K562 (cell line): Measurements from ENCODE around the gene ATP5PO. TPM values are rescaled to one million over a fixed set of nuclear protein-coding genes. Genes with fewer than 3 reads are reported as not detected.

Experiments used
- ATF6 ChIP-seq: sonication (generic); formaldehyde crosslinking; IDR thresholded peaks from 2 replicates; pipeline ENCODE4 v1.4.0; 2020; ENCODE audit warnings: mild to moderate bottlenecking, missing genetic modification reagents
- ATF7 ChIP-seq: fragments of 450-650 bp; IDR thresholded peaks from 2 replicates; pipeline ENCODE4 v1.7.1; 2014; ENCODE audit warnings: mild to moderate bottlenecking, moderate library complexity
- CEBPB ChIP-seq: fragments of 450-650 bp; IDR thresholded peaks from 2 replicates; pipeline ENCODE4 v1.6.1; 2016; ENCODE audit warnings: missing genetic modification characterization, missing compliant biosample characterization
- DEAF1 ChIP-seq: fragments of 450-650 bp; formaldehyde crosslinking; IDR thresholded peaks from 2 replicates; pipeline ENCODE4 v1.4.0; 2020; ENCODE audit warnings: mild to moderate bottlenecking, moderate library complexity
- FOXM1 ChIP-seq, 2 experiments: fragments of 450-650 bp in 1 of 2; sonication (generic) in 1 of 2; formaldehyde crosslinking in 1 of 2; IDR thresholded peaks; 2 replicates each; pipeline versions ENCODE4 v1.6.1 to v1.9.0; 2017 to 2022; ENCODE audit warnings: low read depth in 2 of 2, mild to moderate bottlenecking in 2 of 2, missing genetic modification reagents in 1 of 2, moderate library complexity in 1 of 2
- GTF3C2 ChIP-seq: IDR thresholded peaks from 3 replicates; pipeline ENCODE4 v1.6.1; 2011; ENCODE audit warnings: borderline replicate concordance, mild to moderate bottlenecking, moderate library complexity; ENCODE audit not compliant: insufficient read length; ENCODE audit errors: extremely low read depth
- HMG20B ChIP-seq: fragments of 250-450 bp; sonication (Bioruptor Pico); IDR thresholded peaks from 2 replicates; pipeline ENCODE4 v1.5.0; 2021; ENCODE audit warnings: mild to moderate bottlenecking
- NFYB ChIP-seq: IDR thresholded peaks from 2 replicates; pipeline ENCODE4 v1.6.1; 2011; ENCODE audit warnings: mild to moderate bottlenecking, moderate library complexity; ENCODE audit not compliant: insufficient read length; ENCODE audit errors: extremely low read depth
- POLR3A ChIP-seq: IDR thresholded peaks from 2 replicates; pipeline ENCODE4 v1.6.1; 2011; ENCODE audit warnings: borderline replicate concordance, mild to moderate bottlenecking, moderate library complexity; ENCODE audit not compliant: insufficient read length, insufficient read depth; ENCODE audit errors: extremely low read depth
- ZNF232 ChIP-seq: sonication (generic); formaldehyde crosslinking; IDR thresholded peaks from 2 replicates; pipeline ENCODE4 v1.8.0; 2022; ENCODE audit warnings: mild to moderate bottlenecking, missing genetic modification reagents
- ZNF609 ChIP-seq: sonication (generic); formaldehyde crosslinking; IDR thresholded peaks from 2 replicates; pipeline ENCODE4 v1.8.1; 2023; ENCODE audit warnings: missing genetic modification reagents, mild to moderate bottlenecking, borderline replicate concordance
- ZNF778 ChIP-seq: fragments of 450-650 bp; formaldehyde crosslinking; IDR thresholded peaks from 2 replicates; pipeline ENCODE4 v1.4.0; 2020; ENCODE audit warnings: mild to moderate bottlenecking, moderate library complexity
- polyA plus RNA-seq, 8 experiments: library from polyadenylated mRNA; depleted of rRNA in 4 of 8; stranded (reverse) in 5 of 8; unstranded in 3 of 8; fragments of >200 nt; fragmentation: Nextera tagmentation in 2 of 8; fragmentation: Illumina TruSeq in 1 of 8; extraction: Ambion mirVana in 2 of 8; extraction: Trizol in 1 of 8; gene quantifications; 2 replicates each; pipeline versions ENCODE4 v1.2.1 to v1.2.3, GENCODE V29; 2011 to 2014; ENCODE audit warnings: inconsistent platforms in 1 of 8, missing spikeins in 1 of 8
- total RNA-seq, 7 experiments: library from RNA; depleted of rRNA in 6 of 7; stranded (reverse); fragments of >200 nt in 6 of 7; fragmentation: Illumina TruSeq in 2 of 7; extraction: Trizol in 2 of 7; gene quantifications; 2 replicates each; pipeline versions ENCODE4 v1.2.1 to v1.2.3, GENCODE V29; 2011 to 2021; ENCODE audit warnings: low replicate concordance in 1 of 7
- TF ChIP-seq, protein P1 (sequence below): fragments of 450-650 bp; IDR thresholded peaks from one replicate; pipeline ENCODE4 v1.6.1; 2018; ENCODE audit warnings: mild to moderate bottlenecking, moderate library complexity; ENCODE audit not compliant: partially characterized antibody

ATP5PO gene
- total and polyA plus RNA-seq, 9 of the 15 experiments (the other 6 are each of a cell fraction or from before 2014, with no cell fraction given): 367 to 2,722 (median 808) TPM

GRCh38 chr21:33945652-33946270, 30.2 kb upstream of the ATP5PO start (continued):
- TF ChIP-seq GTF3C2 (no peak), HMG20B (no peak), ATF6 (CRISPR knock-in tag) (no peak), ZNF778 (CRISPR knock-in tag) (no peak), NFYB (no peak), DEAF1 (no peak), ZNF609 (no peak), CEBPB (tag) (peak; percentile 32; the same call in 1 of the 2 replicates), FOXM1 (IDR thresholded peaks at IDR 0.05; ENCODE audit: low read depth) (0 out of 2 replicates have a peak, but pooled peaks have one; percentile 11), FOXM1 (CRISPR knock-in tag; IDR thresholded peaks at IDR 0.05; ENCODE audit: low read depth) (no peak), POLR3A (no peak), ATF7 (no peak), ZNF232 (no peak)
- TF ChIP-seq, protein P1, sequence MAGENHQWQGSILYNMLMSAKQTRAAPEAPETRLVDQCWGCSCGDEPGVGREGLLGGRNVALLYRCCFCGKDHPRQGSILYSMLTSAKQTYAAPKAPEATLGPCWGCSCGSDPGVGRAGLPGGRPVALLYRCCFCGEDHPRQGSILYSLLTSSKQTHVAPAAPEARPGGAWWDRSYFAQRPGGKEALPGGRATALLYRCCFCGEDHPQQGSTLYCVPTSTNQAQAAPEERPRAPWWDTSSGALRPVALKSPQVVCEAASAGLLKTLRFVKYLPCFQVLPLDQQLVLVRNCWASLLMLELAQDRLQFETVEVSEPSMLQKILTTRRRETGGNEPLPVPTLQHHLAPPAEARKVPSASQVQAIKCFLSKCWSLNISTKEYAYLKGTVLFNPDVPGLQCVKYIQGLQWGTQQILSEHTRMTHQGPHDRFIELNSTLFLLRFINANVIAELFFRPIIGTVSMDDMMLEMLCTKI: no peak
